Naive thymus-derived CD4-positive, alpha-beta T cell (primary cell): ENCODE data around the gene NEK10. TPM values are rescaled to one million over a fixed set of nuclear protein-coding genes. Genes with fewer than 3 reads are reported as not detected.

ENCODE experiments used
- ATAC-seq: fragments of 150-1000 bp; cut with Tn5 transposase; 2 replicates; pipeline ENCODE4 v1.10.0; 2021; ENCODE audit warnings: mild to moderate bottlenecking, moderate library complexity
- CTCF ChIA-PET: fragments of 350-600 bp; sonication (Branson Sonifier 250); formaldehyde crosslinking; loops from one replicate; lab custom pipeline; 2021; ENCODE audit warnings: antibody characterized with exemption; lab: Charles Lee
- POLR2A ChIA-PET: fragments of 350-600 bp; sonication (Branson Sonifier 250); formaldehyde crosslinking; loops from one replicate; lab custom pipeline; 2021; ENCODE audit warnings: antibody characterized with exemption, inconsistent platforms; lab: Charles Lee
- DNase-seq, 9 donors: peaks; one replicate each; pipeline versions ENCODE4 v3.0.0 to v3.0.0-alpha.2; 2020 to 2022; ENCODE audit warnings: mixed read lengths in 1 of 9
- H3K27ac ChIP-seq: one replicate; pipeline ENCODE4 v1.7.0; 2013; ENCODE audit warnings: mild to moderate bottlenecking, low read depth, low read length, moderate library complexity
- H3K27me3 ChIP-seq, 2 donors: one replicate each; pipeline ENCODE4 v1.7.0; 2013; ENCODE audit warnings: low read length in 2 of 2, mild to moderate bottlenecking in 2 of 2, moderate library complexity in 2 of 2; ENCODE audit not compliant: control insufficient read depth in 2 of 2, insufficient read depth in 2 of 2
- H3K36me3 ChIP-seq, 3 experiments: 1 replicate in 2 of 3; 2 replicates in 1 of 3; pipeline ENCODE4 v1.7.0; 2013; ENCODE audit warnings: low read length in 3 of 3, mild to moderate bottlenecking in 3 of 3, moderate library complexity in 1 of 3; ENCODE audit not compliant: insufficient read depth in 3 of 3, control insufficient read depth in 2 of 3
- H3K4me1 ChIP-seq, 2 donors: one replicate each; pipeline ENCODE4 v1.7.0; 2013; ENCODE audit warnings: low read length in 2 of 2, mild to moderate bottlenecking in 2 of 2, moderate library complexity in 1 of 2; ENCODE audit not compliant: control insufficient read depth in 2 of 2, insufficient read depth in 2 of 2
- H3K4me3 ChIP-seq: 2 replicates; pipeline ENCODE4 v1.7.0; 2013; ENCODE audit warnings: mild to moderate bottlenecking, low read length
- H3K9me3 ChIP-seq, 3 experiments: 1 replicate in 2 of 3; 2 replicates in 1 of 3; pipeline ENCODE4 v1.7.0; 2013; ENCODE audit warnings: low read length in 3 of 3; ENCODE audit not compliant: control insufficient read depth in 2 of 3
- H3K27ac Mint-ChIP-seq, 9 donors: one replicate each; pipeline ENCODE4 v1.8.0; 2020 to 2022; ENCODE audit warnings: mixed read lengths in 9 of 9, mild to moderate bottlenecking in 8 of 9, moderate library complexity in 5 of 9, inconsistent platforms in 2 of 9
- H3K27me3 Mint-ChIP-seq, 5 donors: one replicate each; pipeline ENCODE4 v1.8.0; 2021 to 2022; ENCODE audit warnings: mixed read lengths in 5 of 5, mild to moderate bottlenecking in 1 of 5
- H3K36me3 Mint-ChIP-seq, 5 donors: one replicate each; pipeline ENCODE4 v1.8.0; 2020 to 2022; ENCODE audit warnings: mixed read lengths in 5 of 5, mild to moderate bottlenecking in 3 of 5, inconsistent platforms in 1 of 5
- H3K4me1 Mint-ChIP-seq, 7 donors: one replicate each; pipeline ENCODE4 v1.8.0; 2020 to 2022; ENCODE audit warnings: mixed read lengths in 7 of 7, mild to moderate bottlenecking in 3 of 7, inconsistent platforms in 1 of 7
- H3K4me3 Mint-ChIP-seq, 10 donors: one replicate each; pipeline ENCODE4 v1.8.0; 2020 to 2022; ENCODE audit warnings: mild to moderate bottlenecking in 10 of 10, mixed read lengths in 10 of 10, moderate library complexity in 6 of 10, inconsistent platforms in 2 of 10
- H3K9me3 Mint-ChIP-seq, 11 donors: one replicate each; pipeline ENCODE4 v1.8.0; 2020 to 2022; ENCODE audit warnings: mixed read lengths in 11 of 11, mild to moderate bottlenecking in 4 of 11, inconsistent platforms in 1 of 11, moderate library complexity in 1 of 11
- intact Hi-C, 2 donors: fragments of 100-400 bp; cut with micrococcal nuclease; formaldehyde crosslinking; loops; one replicate each; pipeline ENCODE4 v1.15.1; 2023
- polyA plus RNA-seq, 2 donors: library from polyadenylated mRNA; unstranded; fragments of 300-500 nt; fragmentation: Illumina TruSeq; gene quantifications; one replicate each; pipeline ENCODE4 v1.2.3, GENCODE V29; 2021
- total RNA-seq, 6 experiments: library from RNA in 5 of 6; stranded (reverse) in 5 of 6; gene quantifications; 1 replicate in 5 of 6; 2 replicates in 1 of 6; pipeline ENCODE4 v1.2.3 and lab custom pipeline; 2021 to 2026

NEK10 gene
- total and polyA plus RNA-seq, 7 experiments from 2014 or later, result 0.64 to 2.0 (median 0.95) TPM; not detected in 2

GRCh38 chr3:27160779-27161287 is 208.3 kb downstream of the NEK10 start:
- Mint-ChIP-seq H3K27ac (no peak overlapping the region), H3K9me3 (peaks cover 0 to 9% (median 2%) of the 10 kb centered on the region in 11 donors), H3K36me3 (no peaks in the 10 kb centered on the region), H3K4me3 (no peak overlapping the region), H3K27me3 (no peaks in the 10 kb centered on the region), H3K4me1 (no peaks in the 10 kb centered on the region)
- Histone ChIP-seq H3K4me3 (no peak overlapping the region), H3K27ac (no peak overlapping the region), H3K27me3 (no peaks in the 10 kb centered on the region), H3K36me3 (no peaks in the 10 kb centered on the region), H3K4me1 (no peaks in the 10 kb centered on the region), H3K9me3 (no peaks in the 10 kb centered on the region)
- DNase-seq (no peak), ATAC-seq (no peak)
- intact Hi-C loops, result no loop called here
- ChIA-PET POLR2A (no interaction called here), CTCF (no interaction called here)

- H3K4me3 Mint-ChIP-seq, result no peak overlapping the region
- ATAC-seq (no peak), DNase-seq (no peak)
- H3K9me3 Mint-ChIP-seq, result peaks cover 0 to 11% (median 3%) of the 10 kb centered on the region in 11 donors
- no peak overlapping the region for H3K27ac ChIP-seq
- no peak overlapping the region for H3K4me3 ChIP-seq
- ChIA-PET POLR2A (no interaction called here), CTCF (no interaction called here)
- H3K27me3 Mint-ChIP-seq, result no peaks in the 10 kb centered on the region
- no peaks in the 10 kb centered on the region for H3K36me3 Mint-ChIP-seq
- H3K36me3 ChIP-seq, result no peaks in the 10 kb centered on the region
- no peak overlapping the region for H3K27ac Mint-ChIP-seq
- H3K4me1 ChIP-seq, result no peaks in the 10 kb centered on the region
- no peaks in the 10 kb centered on the region for H3K4me1 Mint-ChIP-seq
- no peaks in the 10 kb centered on the region for H3K9me3 ChIP-seq
- intact Hi-C loops, result no loop called here
- H3K27me3 ChIP-seq, result no peaks in the 10 kb centered on the region
These were observed 209.0 kb downstream of the NEK10 start for GRCh38 chr3:27160146-27160545.

GRCh38 chr3:27147215-27147614 is 222.0 kb downstream of the NEK10 start:
- Mint-ChIP-seq H3K9me3 (peaks cover 0 to 7% (median 2%) of the 10 kb centered on the region in 11 donors), H3K4me1 (no peaks in the 10 kb centered on the region), H3K4me3 (no peak overlapping the region), H3K27ac (no peak overlapping the region), H3K36me3 (peaks cover 0 to 5% (median 0%) of the 10 kb centered on the region in 5 donors), H3K27me3 (peaks cover 0 to 16% (median 5%) of the 10 kb centered on the region in 5 donors)
- Histone ChIP-seq H3K4me1 (no peaks in the 10 kb centered on the region), H3K4me3 (no peak overlapping the region), H3K9me3 (no peaks in the 10 kb centered on the region), H3K27ac (no peak overlapping the region), H3K27me3 (no peaks in the 10 kb centered on the region), H3K36me3 (no peaks in the 10 kb centered on the region)
- ChIA-PET POLR2A (no interaction called here), CTCF (interaction anchor here (1.5 kb wide), 1 partner anchor 13 kb away, joined by 3 read pairs; no protein-coding TSS in a partner anchor)
- intact Hi-C loops, result no loop called here
- no peak for DNase-seq
- ATAC-seq, result no peak

GRCh38 chr3:27146786-27147185 is 222.4 kb downstream of the NEK10 start:
- Mint-ChIP-seq H3K4me1 (no peaks in the 10 kb centered on the region), H3K9me3 (peaks cover 0 to 9% (median 2%) of the 10 kb centered on the region in 11 donors), H3K27ac (no peak overlapping the region), H3K4me3 (no peak overlapping the region), H3K27me3 (peaks cover 0 to 13% (median 4%) of the 10 kb centered on the region in 5 donors), H3K36me3 (peaks cover 0 to 5% (median 0%) of the 10 kb centered on the region in 5 donors)
- H3K4me1 ChIP-seq, result no peaks in the 10 kb centered on the region
- no peaks in the 10 kb centered on the region for H3K9me3 ChIP-seq
- ChIA-PET POLR2A (no interaction called here), CTCF (interaction anchor here (1.5 kb wide), 1 partner anchor 13 kb away, joined by 3 read pairs; no protein-coding TSS in a partner anchor)
- intact Hi-C loops, result no loop called here
- H3K4me3 ChIP-seq, result no peak overlapping the region
- H3K36me3 ChIP-seq, result no peaks in the 10 kb centered on the region
- H3K27me3 ChIP-seq, result no peaks in the 10 kb centered on the region
- no peak for DNase-seq
- H3K27ac ChIP-seq, result no peak overlapping the region
- ATAC-seq, result no peak

GRCh38 chr3:27145719-27146118 is 223.5 kb downstream of the NEK10 start:
- ChIA-PET CTCF (interaction anchor here (1.5 kb wide), 1 partner anchor 11 kb away, joined by 3 read pairs; no protein-coding TSS in a partner anchor), POLR2A (no interaction called here)
- intact Hi-C loops, result no loop called here
- H3K9me3 ChIP-seq, result no peaks in the 10 kb centered on the region
- no peak overlapping the region for H3K4me3 ChIP-seq
- no peak for ATAC-seq
- no peaks in the 10 kb centered on the region for H3K27me3 ChIP-seq
- Mint-ChIP-seq H3K9me3 (peaks cover 0 to 14% (median 7%) of the 10 kb centered on the region in 11 donors), H3K27me3 (peaks cover 0 to 6% (median 1%) of the 10 kb centered on the region in 5 donors), H3K36me3 (no peaks in the 10 kb centered on the region), H3K4me1 (no peaks in the 10 kb centered on the region), H3K27ac (no peak overlapping the region), H3K4me3 (no peak overlapping the region)
- no peak for DNase-seq
- no peaks in the 10 kb centered on the region for H3K4me1 ChIP-seq
- H3K36me3 ChIP-seq, result no peaks in the 10 kb centered on the region
- no peak overlapping the region for H3K27ac ChIP-seq

GRCh38 chr3:27141668-27142067 is 227.5 kb downstream of the NEK10 start:
- H3K4me1 ChIP-seq, result no peaks in the 10 kb centered on the region
- no peaks in the 10 kb centered on the region for H3K27me3 ChIP-seq
- H3K27ac ChIP-seq, result no peak overlapping the region
- H3K9me3 ChIP-seq, result no peaks in the 10 kb centered on the region
- CTCF ChIA-PET, result no interaction called here
- DNase-seq, result no peak
- no peak overlapping the region for H3K4me3 ChIP-seq
- Mint-ChIP-seq H3K27ac (no peak overlapping the region), H3K27me3 (peaks cover 0 to 6% (median 3%) of the 10 kb centered on the region in 5 donors), H3K9me3 (peaks cover 0 to 14% (median 7%) of the 10 kb centered on the region in 11 donors), H3K4me3 (no peak overlapping the region), H3K36me3 (no peaks in the 10 kb centered on the region), H3K4me1 (no peaks in the 10 kb centered on the region)
- ATAC-seq, result no peak
- no peaks in the 10 kb centered on the region for H3K36me3 ChIP-seq
- POLR2A ChIA-PET, result no interaction called here
- intact Hi-C loops, result no loop called here

GRCh38 chr3:27138562-27138961 is 230.6 kb downstream of the NEK10 start:
- Mint-ChIP-seq H3K4me1 (no peaks in the 10 kb centered on the region), H3K36me3 (no peaks in the 10 kb centered on the region), H3K27ac (no peak overlapping the region), H3K9me3 (peaks cover 0 to 14% (median 7%) of the 10 kb centered on the region in 11 donors), H3K4me3 (no peak overlapping the region), H3K27me3 (peaks cover 0 to 11% (median 0%) of the 10 kb centered on the region in 5 donors)
- Histone ChIP-seq H3K36me3 (no peaks in the 10 kb centered on the region), H3K4me3 (no peak overlapping the region), H3K4me1 (no peaks in the 10 kb centered on the region), H3K9me3 (no peaks in the 10 kb centered on the region), H3K27me3 (peaks cover 0 to 3% of the 10 kb centered on the region in 2 donors), H3K27ac (no peak overlapping the region)
- CTCF ChIA-PET, result no interaction called here
- DNase-seq, result no peak
- intact Hi-C loops, result loop anchor here in 1 of 2 donors (10.0 kb wide), 1 partner anchor 116 kb away; no protein-coding TSS in a partner anchor
- no peak for ATAC-seq
- POLR2A ChIA-PET, result no interaction called here
